Ishikawa (cell line): Measurements from ENCODE around the gene FLAD1.

Experiments
- CEBPB ChIP-seq: IDR thresholded peaks from 2 replicates; pipeline ENCODE4 v1.6.1; 2012
- EGR1 ChIP-seq: IDR thresholded peaks from 2 replicates; pipeline ENCODE4 v1.6.1; 2012
- EP300 ChIP-seq: IDR thresholded peaks from 2 replicates; pipeline ENCODE4 v1.6.1; 2012; ENCODE audit warnings: borderline replicate concordance
- FOXM1 ChIP-seq: IDR thresholded peaks from 2 replicates; pipeline ENCODE4 v1.6.1; 2012; ENCODE audit warnings: low read depth, borderline replicate concordance
- MAX ChIP-seq: IDR thresholded peaks from 2 replicates; pipeline ENCODE4 v1.6.1; 2012
- NFIC ChIP-seq: IDR thresholded peaks from 2 replicates; pipeline ENCODE4 v1.6.1; 2012
- RAD21 ChIP-seq: IDR thresholded peaks from 2 replicates; pipeline ENCODE4 v1.6.1; 2012; ENCODE audit warnings: low read depth
- REST ChIP-seq: IDR thresholded peaks from 2 replicates; pipeline ENCODE4 v1.6.1; 2012; ENCODE audit warnings: low read depth, mild to moderate bottlenecking
- TAF1 ChIP-seq: IDR thresholded peaks from 2 replicates; pipeline ENCODE4 v1.6.1; 2012; ENCODE audit warnings: low read depth, mild to moderate bottlenecking
- TCF12 ChIP-seq: IDR thresholded peaks from 2 replicates; pipeline ENCODE4 v1.6.1; 2012; ENCODE audit warnings: low read depth
- TEAD4 ChIP-seq: IDR thresholded peaks from 2 replicates; pipeline ENCODE4 v1.6.1; 2012
- USF1 ChIP-seq: IDR thresholded peaks from 2 replicates; pipeline ENCODE4 v1.6.1; 2012
- YY1 ChIP-seq: IDR thresholded peaks from 2 replicates; pipeline ENCODE4 v1.6.1; 2012; ENCODE audit warnings: low read depth
- ZBTB7A ChIP-seq: IDR thresholded peaks from 2 replicates; pipeline ENCODE4 v1.6.1; 2012; ENCODE audit warnings: low read depth

GRCh38 chr1:154960446-154961136, 22.6 kb upstream of the FLAD1 start:
- TF ChIP-seq MAX (no peak), ZBTB7A (no peak), YY1 (no peak), EGR1 (no peak), TCF12 (no peak), EP300 (no peak), RAD21 (no peak), CEBPB (no peak), TAF1 (no peak), NFIC (no peak), REST (no peak), USF1 (no peak), FOXM1 (no peak), TEAD4 (no peak)
